NCI-H446 treated with DMSO at 0.1 percent for 48 hours (cell line): ENCODE results near the gene DSTN.

Source experiments
- DNase-seq: peaks from one replicate; lab custom pipeline; 2025; lab: John Stamatoyannopoulos, UW

Gene DSTN

DNA sequence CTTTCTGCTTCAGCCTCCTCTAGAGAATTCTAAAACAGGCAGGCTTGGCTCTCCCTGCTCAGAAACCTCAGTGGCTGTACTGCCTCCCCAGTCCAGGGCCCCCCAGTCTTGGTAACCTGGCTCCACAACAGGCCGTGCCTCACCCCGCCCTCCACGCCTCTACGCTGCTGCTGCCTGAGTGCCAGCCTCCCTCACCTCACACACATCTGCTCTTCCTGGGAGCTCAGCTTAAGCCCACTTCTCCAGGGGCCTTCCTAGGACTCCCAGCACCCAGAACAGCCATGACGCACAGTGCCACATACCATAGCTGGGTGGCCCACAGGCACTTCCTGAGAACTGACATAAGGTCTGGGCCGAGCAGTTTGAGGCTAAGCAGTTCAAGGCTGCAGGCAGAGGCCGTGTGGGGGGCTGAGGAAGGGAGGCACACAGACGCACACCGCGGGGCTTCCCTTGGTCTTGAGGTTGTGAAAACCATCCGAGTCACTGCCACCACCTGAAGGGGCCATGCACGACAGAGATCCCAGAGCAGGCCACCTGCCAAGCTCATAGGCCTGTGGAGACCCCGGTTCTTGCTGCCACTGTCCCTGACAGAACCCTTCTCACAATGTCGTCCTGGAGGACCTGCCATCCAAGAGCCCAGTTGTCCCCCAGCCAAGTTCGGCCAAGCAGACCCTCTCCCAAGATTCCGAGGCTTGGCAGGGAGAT is 42.6 kb downstream of the DSTN start:
- no peak for DNase-seq

DNA sequence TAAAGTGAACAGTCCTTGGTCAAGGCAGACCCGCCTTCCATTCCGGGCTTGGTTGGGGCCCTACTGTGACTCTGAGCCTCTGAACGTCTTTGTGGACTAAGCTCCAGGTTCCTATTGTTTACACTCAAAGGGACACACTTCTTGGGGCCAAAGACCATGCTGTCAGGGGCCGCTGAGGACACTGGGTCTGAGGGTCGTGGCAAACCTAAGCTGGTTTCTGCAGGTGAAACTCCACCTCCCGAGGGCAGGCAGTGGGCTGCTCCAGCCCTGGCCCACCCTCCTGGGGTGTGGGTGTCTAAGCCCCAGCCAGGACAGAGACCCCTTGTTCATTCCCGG is 43.1 kb downstream of the DSTN start:
- no peak for DNase-seq

DNA sequence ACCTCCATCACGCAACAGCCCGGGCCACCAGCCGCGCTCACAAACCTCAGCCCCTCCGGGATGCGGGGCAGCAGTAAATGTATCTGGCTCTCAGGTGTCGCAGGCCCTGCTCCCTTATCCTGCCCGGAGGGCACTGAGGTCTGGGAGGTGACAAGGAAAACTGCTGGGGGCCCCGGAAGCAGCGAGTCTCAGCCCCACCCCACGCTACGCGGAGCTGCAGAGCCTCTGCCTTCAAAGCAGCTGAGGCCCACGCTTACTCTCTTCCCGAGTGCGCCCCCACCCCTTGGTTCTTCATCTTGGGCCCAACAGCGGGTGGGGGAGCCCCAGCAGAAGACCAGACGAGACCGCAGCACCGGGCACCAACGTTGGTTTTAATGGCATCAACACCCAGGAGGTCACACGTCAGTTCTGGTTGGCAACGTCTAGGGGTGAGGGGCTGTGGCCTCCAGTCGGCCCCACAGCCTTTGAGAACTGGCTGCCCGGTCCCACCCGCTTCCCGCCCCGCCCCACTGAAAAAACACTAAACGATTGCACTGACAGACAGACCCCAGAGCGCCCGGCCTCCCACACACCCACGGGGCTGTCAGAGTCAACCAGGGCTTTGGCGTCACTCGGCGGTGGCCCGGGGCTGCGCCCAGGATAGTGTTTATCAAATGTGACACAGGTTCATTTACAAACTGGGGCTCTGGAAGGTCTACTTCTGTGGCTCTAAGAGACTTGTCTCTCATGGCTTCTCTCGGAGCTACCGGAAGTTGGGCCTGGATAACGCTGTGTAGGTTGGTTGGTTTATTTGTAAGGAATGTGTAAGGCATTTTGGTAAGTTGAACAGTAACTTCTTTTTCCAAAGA is 43.7 kb downstream of the DSTN start:
- no peak for DNase-seq

DNA sequence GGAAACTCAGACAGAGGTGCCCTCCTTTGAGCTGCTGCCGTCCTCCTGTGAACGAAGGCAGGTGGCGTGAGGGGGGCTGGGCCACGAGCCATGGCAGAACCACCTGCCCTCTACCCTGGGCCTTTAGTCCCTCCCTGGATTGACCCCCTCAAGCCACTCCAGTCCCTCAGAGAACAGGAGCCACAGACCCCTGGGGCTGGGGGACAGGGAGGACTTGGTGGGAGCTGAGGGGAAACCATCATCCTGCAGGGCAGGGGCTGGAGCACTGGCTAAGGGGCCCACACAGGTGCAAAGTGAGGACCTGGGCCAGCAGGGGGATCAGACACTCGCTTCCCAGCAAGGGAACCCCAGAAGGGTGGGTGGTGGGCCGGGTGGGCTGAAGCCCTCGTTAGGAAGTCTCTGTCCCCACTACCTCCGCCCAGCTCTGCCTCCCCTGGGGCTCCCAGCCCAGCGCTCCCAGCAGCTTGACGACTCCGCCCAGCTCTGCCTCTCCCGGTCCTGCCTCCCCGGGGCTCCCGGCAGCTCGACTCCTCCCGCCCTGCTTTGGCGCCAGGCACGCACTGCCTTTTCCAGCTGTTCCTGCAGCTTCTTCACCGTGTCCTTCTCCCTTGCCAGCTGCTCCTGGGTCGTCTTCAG is 44.4 kb downstream of the DSTN start:
- DNase-seq: no peak

DNA sequence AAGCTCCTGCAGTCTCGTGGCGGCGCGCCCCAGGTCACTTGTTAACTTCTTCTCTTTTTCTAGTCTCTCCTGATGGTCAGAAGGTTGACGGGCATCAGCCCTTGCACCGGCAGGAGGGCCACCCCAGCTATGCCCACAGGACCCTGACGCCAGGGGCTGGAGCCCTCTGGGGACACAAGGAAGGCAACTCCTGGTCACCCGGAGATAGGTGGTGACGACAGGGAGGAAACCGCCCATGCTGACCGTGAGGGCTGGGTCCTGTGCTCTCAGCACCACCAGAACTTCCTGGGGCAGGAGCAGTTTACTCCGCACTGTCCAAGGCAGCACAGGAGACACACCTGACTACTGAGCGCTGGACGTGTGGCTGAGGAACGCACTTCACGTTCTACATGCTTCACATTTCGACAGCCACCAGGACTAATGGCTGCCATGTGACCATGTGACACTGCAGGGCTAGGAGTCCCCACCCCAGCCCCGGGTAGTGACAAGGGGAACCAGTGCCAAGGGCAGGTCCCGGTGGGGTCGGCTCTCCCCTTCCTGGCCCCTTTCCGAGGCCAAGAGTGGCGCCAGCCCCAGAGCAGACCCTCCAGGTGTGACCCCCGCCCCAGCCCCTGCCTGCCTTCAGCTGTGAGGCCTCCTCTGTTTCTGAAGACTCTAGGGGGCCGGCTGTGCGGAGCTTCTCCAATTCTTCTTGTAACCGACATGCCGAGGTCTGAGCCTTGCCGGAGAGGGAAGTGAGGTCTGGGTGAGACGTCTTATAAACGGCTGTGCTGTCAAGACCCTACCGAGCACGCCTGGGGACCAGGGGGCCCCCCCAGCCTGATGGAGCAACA is 45.2 kb downstream of the DSTN start:
- DNase-seq: no peak

DNA sequence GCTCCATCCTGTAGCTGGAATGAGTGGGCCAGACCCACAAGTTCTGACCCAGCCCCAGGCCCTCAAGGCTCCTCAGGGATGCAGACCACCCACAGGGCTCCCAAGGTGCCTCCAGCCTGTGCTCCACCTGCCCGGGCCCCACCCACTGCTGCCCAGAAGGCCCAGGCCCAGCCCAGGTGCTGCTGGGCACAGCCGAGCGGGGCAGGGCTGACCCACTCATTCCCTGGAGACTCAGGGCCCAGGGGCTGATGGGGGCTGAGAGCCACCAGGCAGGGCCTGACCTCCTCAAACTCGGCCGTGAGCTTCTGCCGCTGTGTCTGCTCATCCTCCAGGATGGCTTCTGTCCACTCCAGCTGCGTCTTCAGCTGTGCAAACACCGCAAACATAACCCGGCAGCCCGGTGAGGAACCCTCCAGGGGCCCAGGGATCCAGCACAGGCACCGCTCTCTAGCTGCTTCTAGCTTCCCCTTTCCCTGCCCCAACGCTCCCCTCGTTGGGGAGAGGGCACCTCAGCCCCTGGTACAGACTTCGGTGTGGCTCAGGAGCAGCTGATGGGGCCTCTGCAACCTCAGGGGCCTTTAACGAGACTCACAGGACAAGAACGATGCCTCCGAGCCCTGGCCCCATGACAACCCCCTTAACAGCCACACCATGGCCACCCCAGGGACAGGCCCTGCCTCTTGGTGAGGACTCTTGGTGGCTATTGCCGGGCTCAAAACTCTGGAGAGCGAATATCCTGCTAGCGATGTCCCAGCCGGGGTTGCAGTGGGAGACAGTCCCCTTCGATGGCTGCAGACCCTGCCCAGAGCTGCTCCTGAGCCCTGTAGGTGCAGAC is 46.0 kb downstream of the DSTN start:
- no peak for DNase-seq

DNA sequence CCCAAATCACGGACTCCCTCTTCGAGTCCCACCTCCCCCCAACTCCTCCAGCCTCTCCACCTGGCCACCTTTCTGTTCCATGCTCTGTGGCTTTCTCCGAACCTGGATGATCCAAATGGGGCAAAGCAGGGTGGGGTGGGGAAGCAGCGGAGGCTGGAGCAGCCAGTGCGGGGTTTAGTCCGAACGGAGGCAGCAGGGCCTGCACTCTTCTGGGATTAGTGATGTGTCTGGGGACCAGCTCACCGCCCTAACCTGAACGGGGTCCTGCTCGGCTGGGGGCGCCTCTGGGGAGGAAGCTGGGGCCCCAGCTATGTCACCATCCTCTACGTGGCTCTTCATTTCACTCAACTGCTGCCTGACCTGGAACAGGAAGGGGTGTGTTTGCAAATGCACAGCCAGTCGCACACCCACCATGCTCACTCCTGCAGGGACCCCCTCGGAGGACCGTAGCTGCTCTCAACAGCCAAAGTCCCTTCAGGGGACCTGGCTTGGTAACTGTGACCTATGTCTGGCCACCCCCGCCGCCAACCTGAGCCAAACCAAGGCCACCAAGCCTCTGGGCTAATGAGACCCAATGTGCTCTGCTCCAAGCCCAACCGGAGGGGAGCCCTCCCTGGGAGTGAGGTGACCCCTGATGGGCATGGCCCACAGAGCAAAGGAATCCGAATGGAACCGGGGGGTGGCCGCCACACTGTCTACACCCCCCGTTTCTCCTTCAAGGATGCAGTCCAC is 46.8 kb downstream of the DSTN start:
- no peak for DNase-seq

DNA sequence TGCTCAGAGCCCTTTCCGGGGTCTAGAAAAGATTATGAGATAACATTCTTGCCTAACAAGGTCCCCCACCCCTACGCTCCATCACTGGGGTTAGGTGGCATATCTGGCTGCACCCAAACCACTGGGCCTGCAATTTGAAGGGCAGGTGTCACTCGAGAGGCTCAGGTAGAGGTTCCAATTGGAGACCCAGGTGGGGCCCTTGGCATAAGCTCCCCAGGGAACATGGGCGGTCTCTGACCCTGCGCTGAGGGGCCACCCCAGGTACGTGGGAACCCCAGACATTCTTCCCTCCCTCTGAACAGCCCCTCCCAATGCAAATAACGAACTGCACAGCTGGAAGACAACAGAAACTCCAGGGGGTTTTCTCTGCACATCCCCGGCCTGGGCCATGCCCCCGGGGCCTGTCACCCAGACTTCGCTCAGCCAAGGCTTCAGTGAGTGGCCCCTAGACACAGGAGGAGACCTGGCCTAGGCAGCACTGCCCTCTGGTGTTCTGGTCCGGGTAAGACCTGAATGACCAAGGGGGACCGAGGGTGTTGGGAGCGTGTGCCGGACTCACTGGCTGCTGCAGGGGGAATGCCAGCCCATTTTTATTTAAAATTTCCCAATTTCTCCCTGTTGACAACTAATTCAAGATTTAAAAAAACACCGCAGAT is 47.5 kb downstream of the DSTN start:
- DNase-seq: no peak

DNA sequence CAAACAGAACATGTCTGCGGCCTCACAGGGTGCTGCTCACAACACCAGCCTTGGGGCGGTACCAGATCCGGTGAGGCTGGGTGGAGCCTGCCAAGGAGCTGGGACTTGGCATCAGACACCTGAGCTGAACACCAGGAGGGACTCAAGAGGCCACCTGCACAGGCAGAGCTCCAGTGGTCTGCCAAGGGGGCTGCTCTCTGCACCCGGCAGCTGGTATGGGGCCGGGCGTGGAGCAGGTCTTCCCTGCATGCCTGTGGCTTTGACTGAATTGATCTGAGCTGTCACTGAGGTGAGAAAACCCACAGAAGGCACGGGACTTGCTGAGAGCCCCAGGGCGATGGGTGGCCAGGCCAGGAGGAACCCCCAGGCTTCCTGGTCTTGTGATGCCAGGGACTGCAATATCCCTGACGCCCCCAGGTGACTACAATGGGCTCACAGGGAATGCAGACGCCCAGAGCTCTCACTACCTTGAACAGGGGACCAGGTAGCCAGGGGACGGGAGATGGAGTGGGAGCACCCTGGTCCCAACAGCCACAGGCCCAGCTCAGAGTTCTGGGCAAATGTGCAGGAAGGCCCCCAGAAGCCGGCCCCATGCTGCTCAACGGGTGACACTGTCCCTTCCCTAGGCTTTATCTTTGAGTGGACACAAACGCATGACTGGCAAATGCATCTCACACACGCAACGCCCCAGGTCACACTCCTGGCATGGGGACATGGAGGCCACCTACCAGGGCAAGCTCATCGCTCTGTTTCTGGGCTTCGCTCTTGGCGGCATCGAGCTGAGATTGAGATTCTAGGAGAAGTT is 48.2 kb downstream of the DSTN start:
- no peak for DNase-seq

DNA sequence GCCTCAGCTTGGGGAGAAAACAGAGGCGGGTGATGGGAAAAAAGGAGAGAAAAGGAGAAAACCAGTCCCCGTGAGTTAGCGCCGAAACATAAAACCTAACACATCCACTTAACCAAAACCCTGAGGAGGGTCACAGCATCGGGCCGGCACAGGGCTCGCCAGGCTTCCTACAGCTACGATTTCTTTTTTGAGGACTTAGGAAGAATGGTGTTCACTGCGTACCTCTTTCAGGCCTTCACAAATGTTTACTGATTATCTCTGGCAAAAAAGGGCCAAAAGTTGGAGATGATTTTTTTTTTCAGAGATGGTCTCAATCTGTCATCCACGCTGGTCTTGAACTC is 48.8 kb downstream of the DSTN start:
- no peak for DNase-seq

DNA sequence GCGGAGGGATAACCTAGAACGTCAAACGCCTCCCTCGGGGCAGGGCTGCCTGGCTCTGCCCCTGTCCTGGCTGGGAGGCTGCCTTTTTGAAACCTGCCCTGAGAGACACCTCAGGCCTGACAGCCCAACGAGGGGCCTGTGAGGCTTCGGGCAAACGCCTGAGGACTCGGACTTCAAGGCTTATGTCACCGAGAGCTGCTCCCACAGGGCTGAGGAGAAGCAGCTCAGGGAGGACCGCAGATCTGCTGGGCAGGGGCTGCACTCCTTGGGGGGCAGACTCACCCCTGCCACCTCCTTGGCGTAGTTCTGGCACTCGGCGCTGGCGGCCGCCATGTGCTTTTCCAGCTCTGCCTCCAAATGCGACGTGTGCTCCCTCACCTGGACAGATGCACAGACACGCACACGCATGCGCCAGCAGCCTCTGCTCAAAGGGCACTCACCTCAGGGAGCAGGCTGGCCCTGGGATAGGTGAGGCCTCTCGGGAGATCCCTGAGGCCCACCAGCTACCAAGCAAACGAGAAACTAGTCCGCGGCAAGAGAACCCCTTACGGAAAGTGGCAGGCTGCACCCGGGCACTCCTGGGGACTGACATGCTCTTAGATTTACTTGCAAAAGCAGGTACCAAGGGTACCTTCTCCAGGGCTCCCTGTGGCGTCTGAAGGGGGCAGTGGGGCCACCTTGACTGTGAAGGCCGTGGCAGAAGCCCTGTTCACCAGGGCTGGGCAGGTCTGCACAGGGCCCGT is 49.6 kb downstream of the DSTN start:
- no peak for DNase-seq

DNA sequence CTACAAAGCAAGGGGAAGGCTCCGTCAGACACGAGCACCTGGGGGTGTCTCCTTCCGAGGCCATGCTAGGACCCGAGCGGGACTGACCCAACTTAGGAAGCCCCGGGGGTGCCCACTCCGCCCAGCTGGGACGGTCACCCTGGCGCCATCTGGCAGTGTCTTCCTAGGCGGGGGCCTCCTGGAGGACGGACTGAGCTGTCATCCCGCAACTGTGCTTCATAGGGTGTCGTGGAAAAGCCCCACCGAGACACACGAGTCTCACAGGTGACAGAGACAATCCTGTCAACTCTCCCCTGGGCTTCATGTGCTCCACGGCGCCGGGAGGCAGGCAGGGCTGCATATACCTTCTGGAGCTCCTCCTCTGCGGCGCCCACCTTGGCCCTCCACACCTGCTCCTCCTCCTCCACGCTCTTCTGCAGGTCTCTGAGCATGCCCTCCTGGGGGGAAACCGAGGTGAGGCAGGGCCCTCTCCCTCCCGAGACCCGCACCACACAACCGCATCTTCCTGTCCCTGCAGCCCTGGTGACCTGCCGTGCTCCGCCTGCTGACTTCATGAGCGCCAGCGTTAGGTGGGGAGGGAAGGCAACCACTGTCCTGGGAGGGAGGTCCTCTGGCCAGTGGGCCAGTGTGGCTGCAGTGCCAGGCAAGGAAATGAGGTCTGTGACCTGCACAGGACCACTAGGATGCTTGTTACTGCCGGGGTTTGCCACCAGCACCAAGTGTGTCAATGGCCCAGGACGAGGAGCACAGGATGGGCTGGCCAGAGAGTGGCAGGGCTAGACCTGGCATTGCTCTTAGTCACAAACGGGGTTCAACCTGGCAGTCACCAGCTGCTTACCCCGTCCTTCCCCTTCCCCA is 50.7 kb downstream of the DSTN start:
- DNase-seq: no peak

DNA sequence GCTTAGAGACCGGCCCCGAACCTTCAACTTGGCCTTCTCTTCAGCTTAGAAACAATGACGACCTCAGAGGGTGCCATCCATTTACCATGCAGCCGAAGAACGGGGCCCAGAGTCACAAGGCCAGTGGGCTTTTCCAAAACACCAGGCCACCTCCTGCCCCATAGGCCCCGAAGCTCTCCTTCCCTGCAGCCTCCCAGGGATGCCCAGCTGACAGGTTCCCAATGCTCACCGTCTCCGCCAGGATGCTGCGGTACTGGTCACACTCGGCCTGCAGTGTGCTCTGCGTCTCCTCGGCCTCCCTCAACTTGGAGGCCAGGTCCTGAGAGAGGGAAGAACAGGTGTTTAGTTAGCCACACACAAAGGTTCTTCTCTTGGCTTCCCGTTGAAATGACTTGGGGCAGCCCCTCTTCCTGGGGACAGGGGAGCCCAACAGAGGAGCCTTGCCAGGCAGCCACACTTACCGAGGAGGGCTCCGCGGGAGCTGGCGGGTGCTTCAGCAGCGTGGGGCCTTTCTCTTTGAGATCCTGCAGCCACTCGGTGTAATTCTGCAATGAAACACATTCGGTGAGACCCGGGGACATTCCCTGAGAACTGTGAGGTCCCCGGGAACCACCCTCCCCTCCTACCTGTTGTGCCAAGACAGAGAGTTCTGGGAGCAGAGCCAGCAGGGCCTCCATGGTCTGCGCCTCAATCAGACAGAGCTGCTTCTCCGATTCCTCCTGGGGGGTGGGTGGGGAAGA is 51.5 kb downstream of the DSTN start:
- no peak for DNase-seq

DNA sequence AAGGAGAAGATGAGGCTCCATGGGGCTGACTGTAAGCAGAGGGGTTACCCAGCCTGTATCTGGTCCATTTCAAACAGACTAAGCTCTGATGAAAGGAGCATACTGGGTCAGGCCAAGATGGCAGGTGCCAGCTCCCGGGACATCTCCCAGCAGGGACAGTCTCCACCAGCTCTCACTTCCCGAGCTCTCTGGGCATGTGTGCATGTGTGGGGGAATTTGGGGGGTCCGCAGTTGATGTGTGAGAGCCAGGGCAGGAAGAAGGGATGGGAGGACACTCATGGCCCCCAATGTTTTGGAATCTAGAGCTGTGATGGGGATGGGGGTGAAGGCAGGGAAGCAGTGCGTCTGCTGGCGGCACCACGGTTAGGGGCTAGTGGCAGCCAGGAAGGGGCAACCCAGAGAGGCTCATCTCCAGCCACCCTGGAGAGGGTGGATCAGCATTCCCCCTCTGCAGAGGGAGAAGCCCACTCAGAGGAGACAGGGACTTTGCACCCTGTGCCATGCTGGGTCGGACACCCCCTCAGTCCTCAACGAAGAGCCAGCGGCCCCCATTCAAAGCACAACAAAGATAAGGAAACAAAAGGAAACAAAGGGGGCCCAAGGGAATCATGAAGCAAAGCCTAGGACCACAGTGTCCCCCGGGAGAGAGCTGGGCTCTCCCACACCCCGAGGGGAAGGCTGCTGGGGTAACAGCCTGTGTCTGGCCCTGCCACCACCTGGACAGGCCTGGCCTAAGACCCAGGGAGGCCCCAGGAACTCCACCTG is 52.4 kb downstream of the DSTN start:
- DNase-seq: no peak

DNA sequence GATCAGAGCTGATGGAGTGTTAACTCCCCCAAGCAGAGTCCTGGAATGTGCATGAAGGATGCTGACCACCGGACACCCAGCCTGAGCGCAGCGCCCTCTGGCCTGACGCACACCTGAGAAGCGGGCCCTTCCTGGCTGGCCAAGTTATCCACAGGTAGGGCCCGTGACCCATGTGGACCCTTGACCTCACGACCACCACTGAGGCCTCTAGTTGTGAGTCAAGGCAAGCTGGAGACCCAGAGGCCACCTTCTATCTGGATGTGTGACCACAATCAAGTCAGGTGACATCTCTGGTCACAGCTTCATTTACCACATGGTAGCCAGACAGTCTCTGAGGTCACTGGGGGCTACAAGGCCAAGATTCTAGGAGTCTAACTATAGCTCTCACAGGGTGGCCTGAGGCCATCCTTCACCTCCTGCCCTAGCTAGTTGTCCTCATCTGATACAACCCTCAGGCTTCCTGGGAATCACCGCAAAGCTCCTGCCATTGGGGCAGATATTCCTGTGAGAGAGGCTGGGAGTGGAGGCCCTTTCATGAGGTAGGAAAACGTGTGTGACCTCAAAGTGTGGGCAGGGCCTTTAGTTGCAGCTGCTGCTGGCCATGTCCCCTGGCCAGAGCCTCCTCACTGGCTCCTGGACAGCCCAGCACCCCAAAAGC is 53.1 kb downstream of the DSTN start:
- DNase-seq: no peak

DNA sequence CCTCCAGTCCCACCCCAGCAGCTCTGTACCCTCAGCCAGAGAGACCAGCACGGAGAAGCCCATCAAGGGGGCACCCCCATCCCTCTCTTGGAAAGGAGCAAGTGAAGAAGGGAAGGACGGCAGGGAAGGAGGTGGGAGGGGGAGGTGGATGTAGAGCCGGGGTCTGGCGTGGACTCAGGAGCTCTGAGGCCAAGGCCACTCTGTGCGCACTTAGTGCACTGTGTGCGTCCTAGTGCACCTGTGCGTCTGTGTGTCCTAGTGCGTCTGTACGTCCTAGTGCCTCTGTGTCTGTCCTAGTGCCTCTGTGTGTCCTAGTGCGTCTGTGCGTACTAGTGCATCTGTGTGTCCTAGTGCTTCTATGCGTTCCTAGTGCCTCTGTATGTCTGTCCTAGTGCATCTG is 54.2 kb downstream of the DSTN start:
- no peak for DNase-seq
